OCI-LY7 (cell line): ENCODE results near the gene NHLRC1.

Experiments used
- CTCF ChIP-seq: fragments of 200-600 bp; sonication (generic); conservative IDR thresholded peaks from 2 replicates; pipeline ENCODE4 v1.5.1; 2014; ENCODE audit warnings: mild to moderate bottlenecking, antibody characterized with exemption, low read length, moderate library complexity, mixed read lengths
- EZH2phosphoT487 ChIP-seq: fragments of 200-600 bp; sonication (generic); IDR thresholded peaks from 2 replicates; pipeline ENCODE4 v1.6.1; 2018; ENCODE audit warnings: low read depth, borderline replicate concordance, mild to moderate bottlenecking, mixed run types, antibody characterized with exemption, low read length, moderate library complexity, mixed read lengths

DNA sequence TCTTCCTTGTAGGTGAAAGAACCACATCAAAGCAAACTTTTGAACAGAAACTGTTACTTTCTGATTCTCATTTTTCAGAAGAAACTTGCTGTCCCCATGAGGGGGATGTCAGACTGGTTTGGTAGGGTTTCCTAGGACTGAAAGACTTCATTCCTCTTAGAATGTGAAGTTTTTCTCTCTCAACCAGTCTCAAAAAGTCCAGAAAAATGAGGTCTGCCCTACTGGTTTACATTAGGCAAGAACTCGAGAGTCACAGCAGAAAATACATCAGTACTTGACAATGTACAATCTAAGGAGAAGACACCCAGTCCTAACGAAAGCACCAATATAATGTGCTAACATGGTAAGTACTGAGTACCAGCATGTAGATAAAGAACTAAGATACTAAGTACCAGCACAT, 12.7 kb upstream of the NHLRC1 start:
- TF ChIP-seq CTCF (no peak), EZH2phosphoT487 (no peak)
